Measurements from ENCODE around the gene PPM1E. TPM values are rescaled to one million over a fixed set of nuclear protein-coding genes. Genes with fewer than 3 reads are reported as not detected.

Gene PPM1E
- polyA plus RNA-seq, 2 of the 4 experiments (the other 2 are of a cell fraction), result 0.05 to 0.25 TPM

DNA sequence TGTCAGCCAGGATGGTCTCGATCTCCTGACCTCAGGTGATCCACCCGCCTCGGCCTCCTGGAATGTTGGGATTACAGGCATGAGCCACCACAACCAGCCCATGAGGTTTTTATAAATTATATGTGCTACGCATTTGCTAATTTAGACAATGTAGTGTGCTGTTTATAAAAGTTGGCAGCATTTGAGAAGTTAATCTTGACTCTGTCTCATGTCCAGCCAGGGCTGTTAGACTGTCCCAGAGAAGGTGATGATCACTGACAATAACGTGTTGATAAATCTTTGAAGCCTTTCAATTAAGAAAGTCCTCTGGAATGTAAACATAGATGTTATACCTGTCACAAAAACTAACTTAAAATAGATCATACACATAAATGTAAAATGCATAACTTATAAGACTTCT is 82.0 kb downstream of the PPM1E start:
- H3K4me2 ChIP-seq, result no peak overlapping the region
- ChIA-PET POLR2A (no interaction called here), CTCF (no interaction called here)
- H3K4me3 ChIP-seq, result no peak overlapping the region
- no peak for DNase-seq (ENCODE audit: low read depth in 1 of 2, low spot score in 1 of 2)
- TF ChIP-seq HDAC2 (IDR thresholded peaks at IDR 0.05), result no peak
- no peak for TF ChIP-seq HOXB13 (CRISPR knock-in tag; IDR thresholded peaks at IDR 0.05; ENCODE audit: low read depth)
- no peak for TF ChIP-seq KDM1A (IDR thresholded peaks at IDR 0.05; ENCODE audit: low read depth)
- TF ChIP-seq, protein P1, sequence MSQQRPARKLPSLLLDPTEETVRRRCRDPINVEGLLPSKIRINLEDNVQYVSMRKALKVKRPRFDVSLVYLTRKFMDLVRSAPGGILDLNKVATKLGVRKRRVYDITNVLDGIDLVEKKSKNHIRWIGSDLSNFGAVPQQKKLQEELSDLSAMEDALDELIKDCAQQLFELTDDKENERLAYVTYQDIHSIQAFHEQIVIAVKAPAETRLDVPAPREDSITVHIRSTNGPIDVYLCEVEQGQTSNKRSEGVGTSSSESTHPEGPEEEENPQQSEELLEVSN (IDR thresholded peaks at IDR 0.05; ENCODE audit: borderline replicate concordance, low read depth), result no peak
- no peak for TF ChIP-seq ZNF302 (CRISPR knock-in tag; IDR thresholded peaks at IDR 0.05)
- TF ChIP-seq, protein P2, sequence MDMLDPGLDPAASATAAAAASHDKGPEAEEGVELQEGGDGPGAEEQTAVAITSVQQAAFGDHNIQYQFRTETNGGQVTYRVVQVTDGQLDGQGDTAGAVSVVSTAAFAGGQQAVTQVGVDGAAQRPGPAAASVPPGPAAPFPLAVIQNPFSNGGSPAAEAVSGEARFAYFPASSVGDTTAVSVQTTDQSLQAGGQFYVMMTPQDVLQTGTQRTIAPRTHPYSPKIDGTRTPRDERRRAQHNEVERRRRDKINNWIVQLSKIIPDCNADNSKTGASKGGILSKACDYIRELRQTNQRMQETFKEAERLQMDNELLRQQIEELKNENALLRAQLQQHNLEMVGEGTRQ (IDR thresholded peaks at IDR 0.05), result no peak
- TF ChIP-seq ZSCAN20 (CRISPR knock-in tag; IDR thresholded peaks at IDR 0.05), result no peak
- TF ChIP-seq, protein P3, sequence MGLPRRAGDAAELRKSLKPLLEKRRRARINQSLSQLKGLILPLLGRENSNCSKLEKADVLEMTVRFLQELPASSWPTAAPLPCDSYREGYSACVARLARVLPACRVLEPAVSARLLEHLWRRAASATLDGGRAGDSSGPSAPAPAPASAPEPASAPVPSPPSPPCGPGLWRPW (IDR thresholded peaks at IDR 0.05), result no peak
- TF ChIP-seq CHD2 (IDR thresholded peaks at IDR 0.05; ENCODE audit: low read length, partially characterized antibody), result no peak
- no peak for TF ChIP-seq RFX5 (IDR thresholded peaks at IDR 0.05)
- TF ChIP-seq, protein P4, sequence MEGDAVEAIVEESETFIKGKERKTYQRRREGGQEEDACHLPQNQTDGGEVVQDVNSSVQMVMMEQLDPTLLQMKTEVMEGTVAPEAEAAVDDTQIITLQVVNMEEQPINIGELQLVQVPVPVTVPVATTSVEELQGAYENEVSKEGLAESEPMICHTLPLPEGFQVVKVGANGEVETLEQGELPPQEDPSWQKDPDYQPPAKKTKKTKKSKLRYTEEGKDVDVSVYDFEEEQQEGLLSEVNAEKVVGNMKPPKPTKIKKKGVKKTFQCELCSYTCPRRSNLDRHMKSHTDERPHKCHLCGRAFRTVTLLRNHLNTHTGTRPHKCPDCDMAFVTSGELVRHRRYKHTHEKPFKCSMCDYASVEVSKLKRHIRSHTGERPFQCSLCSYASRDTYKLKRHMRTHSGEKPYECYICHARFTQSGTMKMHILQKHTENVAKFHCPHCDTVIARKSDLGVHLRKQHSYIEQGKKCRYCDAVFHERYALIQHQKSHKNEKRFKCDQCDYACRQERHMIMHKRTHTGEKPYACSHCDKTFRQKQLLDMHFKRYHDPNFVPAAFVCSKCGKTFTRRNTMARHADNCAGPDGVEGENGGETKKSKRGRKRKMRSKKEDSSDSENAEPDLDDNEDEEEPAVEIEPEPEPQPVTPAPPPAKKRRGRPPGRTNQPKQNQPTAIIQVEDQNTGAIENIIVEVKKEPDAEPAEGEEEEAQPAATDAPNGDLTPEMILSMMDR (IDR thresholded peaks at IDR 0.05), result no peak
- TF ChIP-seq RCOR1 (IDR thresholded peaks at IDR 0.05; ENCODE audit: low read depth, low read length), result no peak
- TF ChIP-seq SMC3 (IDR thresholded peaks at IDR 0.05), result no peak
- H3K27ac ChIP-seq, result no peak overlapping the region
- no peaks in the 10 kb centered on the region for H3K4me1 ChIP-seq
- no peak for ATAC-seq
- 45% methylated on average over 5 of the region's 5 CpGs for WGBS (ENCODE audit: missing lambda C conversion rate)
- FAIRE-seq, result no peak
- peaks cover 2% of the 10 kb centered on the region; the same call in 2 of the 3 replicates for H3K9me3 ChIP-seq

DNA sequence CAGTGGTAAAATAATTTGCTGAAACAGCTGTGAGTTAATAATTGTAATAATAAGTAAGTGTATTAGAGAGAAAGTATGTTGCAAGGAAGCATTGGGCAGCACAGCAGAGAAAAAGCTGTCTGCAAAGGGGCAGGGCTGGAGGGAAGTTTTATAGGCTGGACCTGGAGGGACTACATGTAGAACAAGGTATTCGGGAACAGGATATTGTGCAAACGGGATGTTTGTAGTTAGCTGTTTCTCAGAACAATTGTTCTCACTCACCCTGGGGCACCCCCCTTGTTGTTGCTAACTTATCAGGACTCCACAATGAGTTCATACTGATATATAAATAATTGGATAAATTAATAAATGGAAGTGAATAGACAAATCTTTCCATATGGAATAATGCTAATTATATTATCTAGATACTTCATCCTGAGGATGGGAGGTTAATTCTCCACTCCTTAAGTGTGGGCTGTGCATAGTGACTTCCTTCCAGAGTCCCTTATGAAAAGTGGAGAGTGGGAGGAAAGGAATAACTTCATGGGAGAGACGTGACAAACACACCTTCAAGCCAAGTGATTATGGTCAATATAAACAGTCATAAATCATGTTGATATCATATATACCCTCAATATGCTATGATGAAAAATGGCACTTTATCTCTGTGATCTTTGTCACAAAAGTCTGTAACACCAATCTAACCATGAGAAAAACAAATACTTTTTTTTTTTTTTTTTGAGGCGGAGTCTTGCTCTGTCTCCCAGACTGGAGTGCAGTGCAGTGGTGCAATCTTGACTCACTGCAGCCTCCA is 85.4 kb downstream of the PPM1E start:
- WGBS (ENCODE audit: missing lambda C conversion rate), result 23% methylated on average over 4 of the region's 4 CpGs
- Histone ChIP-seq H3K27ac (no peak overlapping the region), H3K4me1 (no peaks in the 10 kb centered on the region), H3K9me3 (no peaks in the 10 kb centered on the region), H3K4me3 (no peak overlapping the region), H3K4me2 (no peak overlapping the region)
- ATAC-seq (no peak), DNase-seq (ENCODE audit: low read depth in 1 of 2, low spot score in 1 of 2) (no peak), FAIRE-seq (no peak)
- CTCF ChIA-PET, result interaction anchor here (0.7 to 0.9 kb wide), 3 partner anchors 17 to 1564 kb away, joined by 3 to 4 read pairs (median 3); no protein-coding TSS in a partner anchor
- POLR2A ChIA-PET, result no interaction called here
- TF ChIP-seq CEBPB (IDR thresholded peaks at IDR 0.05) (no peak), KDM5A (IDR thresholded peaks at IDR 0.05) (no peak), SMC3 (IDR thresholded peaks at IDR 0.05) (no peak), MAFK (IDR thresholded peaks at IDR 0.05; ENCODE audit: partially characterized antibody) (no peak), JUN (IDR thresholded peaks at IDR 0.05) (no peak), CHD2 (IDR thresholded peaks at IDR 0.05; ENCODE audit: low read length, partially characterized antibody) (no peak), HOXA7 (CRISPR knock-in tag; IDR thresholded peaks at IDR 0.05) (no peak), HOXB13 (CRISPR knock-in tag; IDR thresholded peaks at IDR 0.05; ENCODE audit: low read depth) (no peak), EP300 (IDR thresholded peaks at IDR 0.05) (no peak), POLR2A (IDR thresholded peaks at IDR 0.05; ENCODE audit: low read length) (no peak), BHLHE40 (IDR thresholded peaks at IDR 0.05; ENCODE audit: low read depth, low read length) (no peak), CHD4 (IDR thresholded peaks at IDR 0.05; ENCODE audit: borderline replicate concordance) (no peak), RAD21 (conservative IDR thresholded peaks at IDR 0.05 in 1 of 2, IDR thresholded peaks at IDR 0.05 in 1 of 2) (no peak), KDM1A (IDR thresholded peaks at IDR 0.05; ENCODE audit: low read depth) (no peak)
- TF ChIP-seq, protein P2 (IDR thresholded peaks at IDR 0.05), result no peak
- TF ChIP-seq, protein P5, sequence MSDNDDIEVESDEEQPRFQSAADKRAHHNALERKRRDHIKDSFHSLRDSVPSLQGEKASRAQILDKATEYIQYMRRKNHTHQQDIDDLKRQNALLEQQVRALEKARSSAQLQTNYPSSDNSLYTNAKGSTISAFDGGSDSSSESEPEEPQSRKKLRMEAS (IDR thresholded peaks at IDR 0.05), result no peak
- TF ChIP-seq, protein P6, sequence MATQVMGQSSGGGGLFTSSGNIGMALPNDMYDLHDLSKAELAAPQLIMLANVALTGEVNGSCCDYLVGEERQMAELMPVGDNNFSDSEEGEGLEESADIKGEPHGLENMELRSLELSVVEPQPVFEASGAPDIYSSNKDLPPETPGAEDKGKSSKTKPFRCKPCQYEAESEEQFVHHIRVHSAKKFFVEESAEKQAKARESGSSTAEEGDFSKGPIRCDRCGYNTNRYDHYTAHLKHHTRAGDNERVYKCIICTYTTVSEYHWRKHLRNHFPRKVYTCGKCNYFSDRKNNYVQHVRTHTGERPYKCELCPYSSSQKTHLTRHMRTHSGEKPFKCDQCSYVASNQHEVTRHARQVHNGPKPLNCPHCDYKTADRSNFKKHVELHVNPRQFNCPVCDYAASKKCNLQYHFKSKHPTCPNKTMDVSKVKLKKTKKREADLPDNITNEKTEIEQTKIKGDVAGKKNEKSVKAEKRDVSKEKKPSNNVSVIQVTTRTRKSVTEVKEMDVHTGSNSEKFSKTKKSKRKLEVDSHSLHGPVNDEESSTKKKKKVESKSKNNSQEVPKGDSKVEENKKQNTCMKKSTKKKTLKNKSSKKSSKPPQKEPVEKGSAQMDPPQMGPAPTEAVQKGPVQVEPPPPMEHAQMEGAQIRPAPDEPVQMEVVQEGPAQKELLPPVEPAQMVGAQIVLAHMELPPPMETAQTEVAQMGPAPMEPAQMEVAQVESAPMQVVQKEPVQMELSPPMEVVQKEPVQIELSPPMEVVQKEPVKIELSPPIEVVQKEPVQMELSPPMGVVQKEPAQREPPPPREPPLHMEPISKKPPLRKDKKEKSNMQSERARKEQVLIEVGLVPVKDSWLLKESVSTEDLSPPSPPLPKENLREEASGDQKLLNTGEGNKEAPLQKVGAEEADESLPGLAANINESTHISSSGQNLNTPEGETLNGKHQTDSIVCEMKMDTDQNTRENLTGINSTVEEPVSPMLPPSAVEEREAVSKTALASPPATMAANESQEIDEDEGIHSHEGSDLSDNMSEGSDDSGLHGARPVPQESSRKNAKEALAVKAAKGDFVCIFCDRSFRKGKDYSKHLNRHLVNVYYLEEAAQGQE (IDR thresholded peaks at IDR 0.05), result no peak
- TF ChIP-seq, protein P7, sequence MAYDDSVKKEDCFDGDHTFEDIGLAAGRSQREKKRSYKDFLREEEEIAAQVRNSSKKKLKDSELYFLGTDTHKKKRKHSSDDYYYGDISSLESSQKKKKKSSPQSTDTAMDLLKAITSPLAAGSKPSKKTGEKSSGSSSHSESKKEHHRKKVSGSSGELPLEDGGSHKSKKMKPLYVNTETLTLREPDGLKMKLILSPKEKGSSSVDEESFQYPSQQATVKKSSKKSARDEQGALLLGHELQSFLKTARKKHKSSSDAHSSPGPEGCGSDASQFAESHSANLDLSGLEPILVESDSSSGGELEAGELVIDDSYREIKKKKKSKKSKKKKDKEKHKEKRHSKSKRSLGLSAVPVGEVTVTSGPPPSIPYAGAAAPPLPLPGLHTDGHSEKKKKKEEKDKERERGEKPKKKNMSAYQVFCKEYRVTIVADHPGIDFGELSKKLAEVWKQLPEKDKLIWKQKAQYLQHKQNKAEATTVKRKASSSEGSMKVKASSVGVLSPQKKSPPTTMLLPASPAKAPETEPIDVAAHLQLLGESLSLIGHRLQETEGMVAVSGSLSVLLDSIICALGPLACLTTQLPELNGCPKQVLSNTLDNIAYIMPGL (CRISPR knock-in tag; IDR thresholded peaks at IDR 0.05; ENCODE audit: borderline replicate concordance), result no peak

Measured in A549 (cell line).